Measurements from ENCODE around the gene IARS1.

DNA sequence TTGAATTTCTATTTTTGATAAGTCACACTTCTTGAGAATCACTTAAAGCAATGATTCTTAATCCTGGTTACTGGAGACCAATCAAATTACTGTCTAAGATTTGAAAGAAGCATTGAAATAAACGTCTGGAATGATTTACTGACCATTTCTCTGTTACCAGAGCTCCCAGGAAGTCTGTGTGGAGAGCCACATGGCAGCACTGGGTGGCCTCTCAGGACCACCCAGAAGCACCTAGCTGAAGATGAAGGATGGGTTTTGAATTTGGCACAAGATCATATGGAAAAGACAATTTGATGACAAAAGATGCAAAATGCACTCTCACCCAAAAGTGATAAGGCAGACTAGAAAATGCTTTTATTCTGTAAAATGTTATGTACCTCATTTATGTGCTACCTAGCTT lies 30.4 kb downstream of the IARS1 start:
- TF ChIP-seq ZNF114 (CRISPR knock-in tag; IDR thresholded peaks at IDR 0.05) (no peak), POLR2AphosphoS5 (IDR thresholded peaks at IDR 0.05; ENCODE audit: low read depth) (no peak), EZH2 (IDR thresholded peaks at IDR 0.05; ENCODE audit: low read depth, unreplicated experiment) (no peak), EZH2phosphoT487 (IDR thresholded peaks at IDR 0.05; ENCODE audit: unreplicated experiment) (no peak), JUNB (IDR thresholded peaks at IDR 0.05; ENCODE audit: unreplicated experiment) (no peak), ETS1 (IDR thresholded peaks at IDR 0.05) (no peak)
- TF ChIP-seq, protein P1, sequence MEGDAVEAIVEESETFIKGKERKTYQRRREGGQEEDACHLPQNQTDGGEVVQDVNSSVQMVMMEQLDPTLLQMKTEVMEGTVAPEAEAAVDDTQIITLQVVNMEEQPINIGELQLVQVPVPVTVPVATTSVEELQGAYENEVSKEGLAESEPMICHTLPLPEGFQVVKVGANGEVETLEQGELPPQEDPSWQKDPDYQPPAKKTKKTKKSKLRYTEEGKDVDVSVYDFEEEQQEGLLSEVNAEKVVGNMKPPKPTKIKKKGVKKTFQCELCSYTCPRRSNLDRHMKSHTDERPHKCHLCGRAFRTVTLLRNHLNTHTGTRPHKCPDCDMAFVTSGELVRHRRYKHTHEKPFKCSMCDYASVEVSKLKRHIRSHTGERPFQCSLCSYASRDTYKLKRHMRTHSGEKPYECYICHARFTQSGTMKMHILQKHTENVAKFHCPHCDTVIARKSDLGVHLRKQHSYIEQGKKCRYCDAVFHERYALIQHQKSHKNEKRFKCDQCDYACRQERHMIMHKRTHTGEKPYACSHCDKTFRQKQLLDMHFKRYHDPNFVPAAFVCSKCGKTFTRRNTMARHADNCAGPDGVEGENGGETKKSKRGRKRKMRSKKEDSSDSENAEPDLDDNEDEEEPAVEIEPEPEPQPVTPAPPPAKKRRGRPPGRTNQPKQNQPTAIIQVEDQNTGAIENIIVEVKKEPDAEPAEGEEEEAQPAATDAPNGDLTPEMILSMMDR (conservative IDR thresholded peaks at IDR 0.05; ENCODE audit: low read depth in 2 of 2) = no peak
- TF ChIP-seq, protein P2, sequence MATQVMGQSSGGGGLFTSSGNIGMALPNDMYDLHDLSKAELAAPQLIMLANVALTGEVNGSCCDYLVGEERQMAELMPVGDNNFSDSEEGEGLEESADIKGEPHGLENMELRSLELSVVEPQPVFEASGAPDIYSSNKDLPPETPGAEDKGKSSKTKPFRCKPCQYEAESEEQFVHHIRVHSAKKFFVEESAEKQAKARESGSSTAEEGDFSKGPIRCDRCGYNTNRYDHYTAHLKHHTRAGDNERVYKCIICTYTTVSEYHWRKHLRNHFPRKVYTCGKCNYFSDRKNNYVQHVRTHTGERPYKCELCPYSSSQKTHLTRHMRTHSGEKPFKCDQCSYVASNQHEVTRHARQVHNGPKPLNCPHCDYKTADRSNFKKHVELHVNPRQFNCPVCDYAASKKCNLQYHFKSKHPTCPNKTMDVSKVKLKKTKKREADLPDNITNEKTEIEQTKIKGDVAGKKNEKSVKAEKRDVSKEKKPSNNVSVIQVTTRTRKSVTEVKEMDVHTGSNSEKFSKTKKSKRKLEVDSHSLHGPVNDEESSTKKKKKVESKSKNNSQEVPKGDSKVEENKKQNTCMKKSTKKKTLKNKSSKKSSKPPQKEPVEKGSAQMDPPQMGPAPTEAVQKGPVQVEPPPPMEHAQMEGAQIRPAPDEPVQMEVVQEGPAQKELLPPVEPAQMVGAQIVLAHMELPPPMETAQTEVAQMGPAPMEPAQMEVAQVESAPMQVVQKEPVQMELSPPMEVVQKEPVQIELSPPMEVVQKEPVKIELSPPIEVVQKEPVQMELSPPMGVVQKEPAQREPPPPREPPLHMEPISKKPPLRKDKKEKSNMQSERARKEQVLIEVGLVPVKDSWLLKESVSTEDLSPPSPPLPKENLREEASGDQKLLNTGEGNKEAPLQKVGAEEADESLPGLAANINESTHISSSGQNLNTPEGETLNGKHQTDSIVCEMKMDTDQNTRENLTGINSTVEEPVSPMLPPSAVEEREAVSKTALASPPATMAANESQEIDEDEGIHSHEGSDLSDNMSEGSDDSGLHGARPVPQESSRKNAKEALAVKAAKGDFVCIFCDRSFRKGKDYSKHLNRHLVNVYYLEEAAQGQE (IDR thresholded peaks at IDR 0.05; ENCODE audit: unreplicated experiment) = no peak

Measured in GM23338 (cell line).